H1 (cell line): Measurements from ENCODE around the gene SCO1. TPM values are rescaled to one million over a fixed set of nuclear protein-coding genes. Genes with fewer than 3 reads are reported as not detected.

ENCODE experiments used
- CTCF ChIA-PET: fragments of 300-600 bp; sonication (Branson Sonifier 250); formaldehyde crosslinking; loops from one replicate; lab custom pipeline; 2021; ENCODE audit not compliant: partially characterized antibody; lab: Charles Lee
- POLR2A ChIA-PET: fragments of 300-600 bp; sonication (Branson Sonifier 250); formaldehyde crosslinking; loops from one replicate; lab custom pipeline; 2021; ENCODE audit warnings: inconsistent platforms; ENCODE audit not compliant: partially characterized antibody; lab: Charles Lee
- DNase-seq, 2 experiments: peaks; one replicate each; pipeline versions ENCODE4 v3.0.0 to v3.0.0-alpha.2; 2010 to 2022; ENCODE audit warnings: low spot score in 2 of 2, low read depth in 1 of 2, mixed read lengths in 1 of 2
- FAIRE-seq: peaks from 2 replicates; lab custom pipeline; 2011; peaks lifted over from hg19 to GRCh38; lab: Jason Lieb, UNC
- H2AFZ ChIP-seq: 2 replicates; pipeline ENCODE4 v1.8.1; 2012; ENCODE audit warnings: low read length, inconsistent platforms
- H2AK5ac ChIP-seq: 2 replicates; pipeline ENCODE4 v1.6.1; 2013; ENCODE audit warnings: low read depth, low read length
- H2BK120ac ChIP-seq: replicated peaks from 2 replicates; pipeline ENCODE3; 2013; ENCODE audit warnings: low read depth, low read length, inconsistent platforms
- H2BK12ac ChIP-seq: 2 replicates; pipeline ENCODE4 v1.6.1; 2013; ENCODE audit warnings: low read depth, low read length
- H2BK15ac ChIP-seq: 2 replicates; pipeline ENCODE4 v1.6.1; 2013; ENCODE audit warnings: low read length
- H2BK20ac ChIP-seq: 2 replicates; pipeline ENCODE4 v1.6.1; 2013; ENCODE audit warnings: low read length
- H2BK5ac ChIP-seq: 2 replicates; pipeline ENCODE4 v1.6.1; 2013; ENCODE audit warnings: low read depth, low read length
- H3K14ac ChIP-seq: 2 replicates; pipeline ENCODE4 v1.6.1; 2013; ENCODE audit warnings: inconsistent platforms; ENCODE audit not compliant: insufficient read length
- H3K18ac ChIP-seq: 2 replicates; pipeline ENCODE4 v1.6.1; 2013; ENCODE audit warnings: low read length; ENCODE audit errors: extremely low read depth
- H3K23ac ChIP-seq: 2 replicates; pipeline ENCODE4 v1.6.1; 2013; ENCODE audit warnings: inconsistent platforms; ENCODE audit not compliant: insufficient read length
- H3K23me2 ChIP-seq: 2 replicates; pipeline ENCODE4 v1.6.1; 2013; ENCODE audit warnings: low read depth, low read length
- H3K27ac ChIP-seq: 2 replicates; pipeline ENCODE4 v1.6.1; 2011; ENCODE audit warnings: low read depth, low read length, inconsistent platforms
- H3K27me3 ChIP-seq, 4 experiments: replicated peaks in 1 of 4; 1 replicate in 1 of 4; 2 replicates in 3 of 4; pipeline versions ENCODE4 v1.6.1 to v1.8.1; 2011 to 2013; ENCODE audit warnings: low read length in 3 of 4, mild to moderate bottlenecking in 3 of 4, inconsistent platforms in 2 of 4, mixed read lengths in 2 of 4, moderate library complexity in 1 of 4; ENCODE audit not compliant: control insufficient read depth in 3 of 4, insufficient read depth in 3 of 4; ENCODE audit errors: extremely low read depth in 1 of 4
- H3K36me3 ChIP-seq, 4 experiments: 2 replicates each; pipeline versions ENCODE4 v1.6.1 to v1.8.1; 2011 to 2013; ENCODE audit warnings: mild to moderate bottlenecking in 4 of 4, low read length in 3 of 4, moderate library complexity in 2 of 4, control low read depth in 1 of 4, inconsistent platforms in 1 of 4; ENCODE audit not compliant: insufficient read depth in 4 of 4, control insufficient read depth in 2 of 4
- H3K4ac ChIP-seq: replicated peaks from 2 replicates; pipeline ENCODE3; 2013; ENCODE audit warnings: low read length, low read depth, mixed read lengths, inconsistent platforms; ENCODE audit not compliant: insufficient read length
- H3K4me1 ChIP-seq, 4 experiments: replicated peaks in 1 of 4; 1 replicate in 1 of 4; 2 replicates in 3 of 4; pipeline versions ENCODE4 v1.6.1 to v1.8.1; 2011 to 2013; ENCODE audit warnings: low read length in 3 of 4, inconsistent platforms in 2 of 4, mixed read lengths in 1 of 4; ENCODE audit not compliant: insufficient read depth in 4 of 4, control insufficient read depth in 3 of 4
- H3K4me2 ChIP-seq, 2 experiments: 2 replicates each; pipeline versions ENCODE4 v1.6.1 to v1.8.1; 2011 to 2013; ENCODE audit warnings: low read depth in 2 of 2, low read length in 2 of 2, control low read depth in 1 of 2, inconsistent platforms in 1 of 2, mild to moderate bottlenecking in 1 of 2; ENCODE audit not compliant: insufficient read depth in 1 of 2
- H3K4me3 ChIP-seq, 4 experiments: fragments of 200-600, 300-600 bp in 1 of 4; sonication (generic), shearing (Covaris generic), sonication (Bioruptor Twin) in 1 of 4; 2 replicates each; pipeline versions ENCODE4 v1.5.1 to v1.8.1; 2011 to 2016; ENCODE audit warnings: low read length in 4 of 4, low read depth in 3 of 4, control low read depth in 2 of 4, inconsistent platforms in 2 of 4, mild to moderate bottlenecking in 2 of 4, mixed read lengths in 1 of 4, moderate library complexity in 1 of 4; ENCODE audit not compliant: insufficient read depth in 2 of 4; ENCODE audit errors: extremely low read depth in 1 of 4
- H3K56ac ChIP-seq: replicated peaks from 2 replicates; pipeline ENCODE3; 2013; ENCODE audit warnings: low read depth, mild to moderate bottlenecking, mixed read lengths, low read length, inconsistent platforms; ENCODE audit not compliant: insufficient read length
- H3K79me1 ChIP-seq: 2 replicates; pipeline ENCODE4 v1.6.1; 2013; ENCODE audit warnings: low read depth, low read length, control low read depth
- H3K79me2 ChIP-seq, 2 experiments: 2 replicates each; pipeline versions ENCODE4 v1.6.1 to v1.8.1; 2012 to 2013; ENCODE audit warnings: low read length in 2 of 2, mild to moderate bottlenecking in 2 of 2, inconsistent platforms in 1 of 2; ENCODE audit not compliant: insufficient read depth in 2 of 2, control insufficient read depth in 1 of 2
- H3K9ac ChIP-seq, 4 experiments: replicated peaks in 1 of 4; 1 replicate in 1 of 4; 2 replicates in 3 of 4; pipeline versions ENCODE4 v1.6.1 to v1.8.1; 2011 to 2013; ENCODE audit warnings: low read depth in 3 of 4, low read length in 3 of 4, control low read depth in 2 of 4, mild to moderate bottlenecking in 2 of 4, moderate library complexity in 2 of 4, inconsistent platforms in 1 of 4; ENCODE audit errors: extremely low read depth in 1 of 4
- H3K9me3 ChIP-seq, 2 experiments: 2 replicates each; pipeline versions ENCODE4 v1.6.1 to v1.8.1; 2012 to 2013; ENCODE audit warnings: mild to moderate bottlenecking in 2 of 2, moderate library complexity in 2 of 2, control low read depth in 1 of 2, inconsistent platforms in 1 of 2, low read depth in 1 of 2, low read length in 1 of 2, mixed read lengths in 1 of 2; ENCODE audit not compliant: insufficient read depth in 2 of 2
- H4K20me1 ChIP-seq, 2 experiments: replicated peaks in 1 of 2; 2 replicates each; pipeline versions ENCODE3 to v1.8.1; 2011 to 2013; ENCODE audit warnings: inconsistent platforms in 2 of 2, low read length in 2 of 2, mild to moderate bottlenecking in 1 of 2; ENCODE audit not compliant: insufficient read depth in 2 of 2, control insufficient read depth in 1 of 2
- H4K5ac ChIP-seq: 2 replicates; pipeline ENCODE4 v1.6.1; 2013; ENCODE audit warnings: low read length, low read depth, mixed read lengths, inconsistent platforms; ENCODE audit not compliant: insufficient read length
- H4K8ac ChIP-seq: 2 replicates; pipeline ENCODE4 v1.8.0; 2013; ENCODE audit warnings: mild to moderate bottlenecking, moderate library complexity, low read length, inconsistent platforms; ENCODE audit not compliant: insufficient read depth; ENCODE audit errors: extremely low read depth
- H4K91ac ChIP-seq: replicated peaks from 2 replicates; pipeline ENCODE3; 2013; ENCODE audit warnings: low read length, mixed read lengths, inconsistent platforms; ENCODE audit not compliant: insufficient read length
- GTF2F1 ChIP-seq: IDR thresholded peaks from 2 replicates; pipeline ENCODE4 v1.6.1; 2012; ENCODE audit warnings: low read depth, low read length, improper control_type of control experiment, borderline replicate concordance
- KDM4A ChIP-seq: IDR thresholded peaks from one replicate; pipeline ENCODE4 v1.7.1; 2012; ENCODE audit warnings: low read depth, mild to moderate bottlenecking, moderate library complexity, low read length, inconsistent platforms; ENCODE audit not compliant: severe bottlenecking
- WGBS, 2 experiments: shearing (Covaris generic) in 1 of 2; methylation state at CpG; one replicate each; pipeline versions ENCODE4 v1.1.6 to v1.1.7; 2013 to 2015; ENCODE audit warnings: low lambda C conversion rate in 2 of 2, mixed read lengths in 2 of 2, inconsistent platforms in 1 of 2, low coverage in 1 of 2, missing lambda C conversion rate in 1 of 2; ENCODE audit not compliant: insufficient replicate concordance in 2 of 2, insufficient coverage in 1 of 2, insufficient read length in 1 of 2; ENCODE audit errors: extremely low coverage in 1 of 2, missing lambda C conversion rate in 1 of 2; 5-methylcytosine and 5-hydroxymethylcytosine counted together
- polyA plus RNA-seq, 7 experiments: library from polyadenylated mRNA; depleted of rRNA in 3 of 7; stranded (reverse) in 5 of 7; unstranded in 2 of 7; fragments of >200 nt in 5 of 7; fragments of 200-250 nt in 2 of 7; gene quantifications; 1 replicate in 5 of 7; 2 replicates in 1 of 7; 4 replicates in 1 of 7; pipeline versions ENCODE4 v1.2.1 to v1.2.3, GENCODE V29; 2011 to 2013; ENCODE audit warnings: missing spikeins in 2 of 7, mixed read lengths in 2 of 7
- total RNA-seq: library from RNA; stranded (reverse); fragmentation: NEBNext Ultra II Directional; extraction: Animal tissue kit (Norgen Biotek cat#: 25700); gene quantifications from 2 replicates; pipeline ENCODE4 v1.2.1, GENCODE V29; 2021

The SCO1 gene
- total and polyA plus RNA-seq, 2 of the 8 experiments (the other 6 are each of a cell fraction or from before 2014, with no cell fraction given): 18.7 to 61.8 TPM

GRCh38 chr17:10739386-10739785, 42.1 kb upstream of the SCO1 start:
- no peak overlapping the region for H4K91ac ChIP-seq
- no peaks in the 10 kb centered on the region; the same call in 1 of the 2 replicates for H3K23me2 ChIP-seq
- no peaks in the 10 kb centered on the region for H3K4me1 ChIP-seq
- H4K5ac ChIP-seq: no peak overlapping the region
- H2BK120ac ChIP-seq: no peak overlapping the region
- no peaks in the 10 kb centered on the region for H3K9me3 ChIP-seq
- peak overlapping the region; percentile 48 for H3K18ac ChIP-seq
- ChIA-PET POLR2A (interaction anchor here (1.2 kb wide), 1 partner anchor 9 kb away, joined by 4 read pairs; no protein-coding TSS in a partner anchor), CTCF (interaction anchor here (0.6 to 8.1 kb wide), 8 partner anchors 14 to 1241 kb away, joined by 3 to 88 read pairs (median 4); no protein-coding TSS in a partner anchor)
- WGBS, 2 experiments: 84% methylated on average over 5 of the region's 5 CpGs; no CpG with 5 or more reads in 1 of the 2 experiments
- H3K4ac ChIP-seq: no peak overlapping the region
- H2BK20ac ChIP-seq: no peak overlapping the region
- H2AK5ac ChIP-seq: no peak overlapping the region
- no peaks in the 10 kb centered on the region for H3K27me3 ChIP-seq
- no peak overlapping the region for H3K27ac ChIP-seq
- no peak overlapping the region for H3K4me3 ChIP-seq
- H4K20me1 ChIP-seq: no peaks in the 10 kb centered on the region
- no peak for DNase-seq
- no peaks in the 10 kb centered on the region for H3K36me3 ChIP-seq
- H4K8ac ChIP-seq: no peak overlapping the region
- H3K4me2 ChIP-seq: no peak overlapping the region
- no peak for TF ChIP-seq KDM4A
- TF ChIP-seq GTF2F1: no peak
- TF ChIP-seq, all 59 proteins: peak for 0
- H3K23ac ChIP-seq: no peak overlapping the region
- H3K9ac ChIP-seq: no peak overlapping the region
- H2AFZ ChIP-seq: no peak overlapping the region
- no peak overlapping the region for H3K56ac ChIP-seq
- peak overlapping the region; percentile 1; the same call in 1 of the 2 replicates for H2BK15ac ChIP-seq
- no peaks in the 10 kb centered on the region for H3K79me2 ChIP-seq
- H2BK5ac ChIP-seq: no peak overlapping the region; the same call in 1 of the 2 replicates
- H3K14ac ChIP-seq: no peak overlapping the region
- no peak for FAIRE-seq
- no peak overlapping the region for H2BK12ac ChIP-seq
- no peaks in the 10 kb centered on the region for H3K79me1 ChIP-seq
